ENCODE data around the gene ZDHHC17. TPM values are rescaled to one million over a fixed set of nuclear protein-coding genes. Genes with fewer than 3 reads are reported as not detected.

The ZDHHC17 gene
- total RNA-seq, 1 experiment from 2014 or later, result 26.3 TPM

GRCh38 chr12:76895796-76896195 is 131.9 kb downstream of the ZDHHC17 start:
- ChIA-PET CTCF (no interaction called here), POLR2A (no interaction called here)
- no peak; the same call in 1 of the 2 replicates for ATAC-seq
- Histone ChIP-seq H3K4me3 (ENCODE audit: low read depth in 2 of 2, low read length in 2 of 2) (no peak overlapping the region), H3K36me3 (ENCODE audit: control insufficient read depth, insufficient read depth, low read length) (no peaks in the 10 kb centered on the region), H3K4me1 (ENCODE audit: control insufficient read depth, insufficient read depth, low read length) (no peaks in the 10 kb centered on the region), H3K27me3 (ENCODE audit: control insufficient read depth, insufficient read depth, low read length) (no peaks in the 10 kb centered on the region; the same call in 1 of the 2 replicates), H3K9me3 (ENCODE audit: control insufficient read depth, insufficient read depth, low read depth, low read length) (peaks cover 8% of the 10 kb centered on the region), H3K27ac (ENCODE audit: low read length) (no peak overlapping the region)
- intact Hi-C loops (cut with micrococcal nuclease; ENCODE audit: unreplicated experiment), result no loop called here
- TF ChIP-seq SIN3A (IDR thresholded peaks at IDR 0.05; ENCODE audit: borderline replicate concordance, insufficient read depth, low read depth, low read length), result no peak
- no peak for TF ChIP-seq POLR2AphosphoS5 (IDR thresholded peaks at IDR 0.05; ENCODE audit: low read depth, low read length)
- TF ChIP-seq TCF7L2 (IDR thresholded peaks at IDR 0.05; ENCODE audit: low read depth, low read length), result no peak
- no peak for TF ChIP-seq CTCF (IDR thresholded peaks at IDR 0.05)
- TF ChIP-seq REST (IDR thresholded peaks at IDR 0.05; ENCODE audit: insufficient read depth in 1 of 2, low read depth in 2 of 2, low read length in 1 of 2), result no peak
- in situ Hi-C loops (cut with HindIII; ENCODE audit: low pct_unique_long_range_greater_than_20kb, low sequenced_read_pairs), result no loop called here
- no peak for DNase-seq (ENCODE audit: low read depth, low spot score)
- no TSS peak for BruUV-seq (replicated peaks)

GRCh38 chr12:76896274-76896673 is 132.4 kb downstream of the ZDHHC17 start:
- ChIA-PET POLR2A (no interaction called here), CTCF (no interaction called here)
- no peaks in the 10 kb centered on the region for H3K4me1 ChIP-seq (ENCODE audit: control insufficient read depth, insufficient read depth, low read length)
- no TSS peak for BruUV-seq (replicated peaks)
- ATAC-seq (no peak; the same call in 1 of the 2 replicates), DNase-seq (ENCODE audit: low read depth, low spot score) (no peak)
- in situ Hi-C loops (cut with HindIII; ENCODE audit: low pct_unique_long_range_greater_than_20kb, low sequenced_read_pairs) (no loop called here), intact Hi-C loops (cut with micrococcal nuclease; ENCODE audit: unreplicated experiment) (no loop called here)
- no peak overlapping the region for H3K27ac ChIP-seq (ENCODE audit: low read length)
- H3K27me3 ChIP-seq (ENCODE audit: control insufficient read depth, insufficient read depth, low read length), result no peaks in the 10 kb centered on the region; the same call in 1 of the 2 replicates
- no peaks in the 10 kb centered on the region for H3K36me3 ChIP-seq (ENCODE audit: control insufficient read depth, insufficient read depth, low read length)
- peaks cover 8% of the 10 kb centered on the region for H3K9me3 ChIP-seq (ENCODE audit: control insufficient read depth, insufficient read depth, low read depth, low read length)
- TF ChIP-seq POLR2AphosphoS5 (IDR thresholded peaks at IDR 0.05; ENCODE audit: low read depth, low read length), result no peak
- H3K4me3 ChIP-seq (ENCODE audit: low read depth in 2 of 2, low read length in 2 of 2), result no peak overlapping the region

- Histone ChIP-seq H3K4me3 (ENCODE audit: low read depth in 2 of 2, low read length in 2 of 2) (no peak overlapping the region), H3K9me3 (ENCODE audit: control insufficient read depth, insufficient read depth, low read depth, low read length) (peaks cover 8% of the 10 kb centered on the region), H3K27me3 (ENCODE audit: control insufficient read depth, insufficient read depth, low read length) (no peaks in the 10 kb centered on the region), H3K36me3 (ENCODE audit: control insufficient read depth, insufficient read depth, low read length) (no peaks in the 10 kb centered on the region), H3K4me1 (ENCODE audit: control insufficient read depth, insufficient read depth, low read length) (no peaks in the 10 kb centered on the region), H3K27ac (ENCODE audit: low read length) (no peak overlapping the region)
- ATAC-seq, result no peak
- no TSS peak for BruUV-seq (replicated peaks)
- DNase-seq (ENCODE audit: low read depth, low spot score), result no peak
- in situ Hi-C loops (cut with HindIII; ENCODE audit: low pct_unique_long_range_greater_than_20kb, low sequenced_read_pairs) (no loop called here), intact Hi-C loops (cut with micrococcal nuclease; ENCODE audit: unreplicated experiment) (no loop called here)
- CTCF ChIA-PET, result no interaction called here
- POLR2A ChIA-PET, result no interaction called here
- no peak for TF ChIP-seq CTCF (IDR thresholded peaks at IDR 0.05)
- TF ChIP-seq SIN3A (IDR thresholded peaks at IDR 0.05; ENCODE audit: borderline replicate concordance, insufficient read depth, low read depth, low read length), result no peak
- no peak for TF ChIP-seq REST (IDR thresholded peaks at IDR 0.05; ENCODE audit: insufficient read depth in 1 of 2, low read depth in 2 of 2, low read length in 1 of 2)
- TF ChIP-seq TCF7L2 (IDR thresholded peaks at IDR 0.05; ENCODE audit: low read depth, low read length), result no peak
These were observed 134.5 kb downstream of the ZDHHC17 start for GRCh38 chr12:76898442-76898841.

Measured in Panc1 (cell line).